GM06990 (cell line): ENCODE measurements around the gene ABCA13.

Experiments used
- DNase-seq: peaks from one replicate; pipeline ENCODE4 v3.0.0-alpha.2; 2011; ENCODE audit not compliant: insufficient read length; ENCODE audit errors: extremely low read depth
- H3K27me3 ChIP-seq: replicated peaks from 2 replicates; pipeline ENCODE4 v1.6.0; 2011; ENCODE audit warnings: low read length; ENCODE audit not compliant: control insufficient read depth, insufficient read depth
- H3K36me3 ChIP-seq: 2 replicates; pipeline ENCODE4 v1.5.1; 2011; ENCODE audit warnings: low read length; ENCODE audit not compliant: control insufficient read depth, insufficient read depth
- H3K4me3 ChIP-seq: replicated peaks from 2 replicates; pipeline ENCODE4 v1.5.1; 2011; ENCODE audit warnings: low read depth, mild to moderate bottlenecking, control low read depth, low read length
- CTCF ChIP-seq: IDR thresholded peaks from 2 replicates; pipeline ENCODE4 v1.5.1; 2011; ENCODE audit warnings: low read length, control low read depth, mild to moderate bottlenecking, inconsistent platforms; ENCODE audit not compliant: insufficient read depth, poor library complexity, severe bottlenecking

ABCA13 gene

GRCh38 chr7:48168159-48168558, 3.1 kb upstream of the ABCA13 start:
- DNase-seq = no peak
- H3K27me3 ChIP-seq = no peaks in the 10 kb centered on the region
- TF ChIP-seq CTCF = no peak
- H3K36me3 ChIP-seq = no peaks in the 10 kb centered on the region
- no peak overlapping the region for H3K4me3 ChIP-seq

GRCh38 chr7:48170506-48170905, 752 bp upstream of the ABCA13 start:
- H3K27me3 ChIP-seq = no peaks in the 10 kb centered on the region
- no peaks in the 10 kb centered on the region for H3K36me3 ChIP-seq
- TF ChIP-seq CTCF = no peak
- DNase-seq = no peak
- H3K4me3 ChIP-seq = no peak overlapping the region

GRCh38 chr7:48173313-48173712, 2.1 kb downstream of the ABCA13 start:
- no peaks in the 10 kb centered on the region for H3K27me3 ChIP-seq
- no peak overlapping the region for H3K4me3 ChIP-seq
- H3K36me3 ChIP-seq = no peaks in the 10 kb centered on the region
- TF ChIP-seq CTCF = no peak
- no peak for DNase-seq

GRCh38 chr7:48173756-48174382, 2.6 kb downstream of the ABCA13 start:
- no peak for TF ChIP-seq CTCF
- Histone ChIP-seq H3K27me3 (no peaks in the 10 kb centered on the region), H3K4me3 (no peak overlapping the region), H3K36me3 (no peaks in the 10 kb centered on the region)
- no peak for DNase-seq

GRCh38 chr7:48175019-48175418, 3.8 kb downstream of the ABCA13 start:
- no peaks in the 10 kb centered on the region for H3K36me3 ChIP-seq
- H3K4me3 ChIP-seq = no peak overlapping the region
- TF ChIP-seq CTCF = no peak
- H3K27me3 ChIP-seq = no peaks in the 10 kb centered on the region; the same call in 1 of the 2 replicates
- no peak for DNase-seq
